ENCODE measurements around the gene TNNT2.

Gene TNNT2

DNA sequence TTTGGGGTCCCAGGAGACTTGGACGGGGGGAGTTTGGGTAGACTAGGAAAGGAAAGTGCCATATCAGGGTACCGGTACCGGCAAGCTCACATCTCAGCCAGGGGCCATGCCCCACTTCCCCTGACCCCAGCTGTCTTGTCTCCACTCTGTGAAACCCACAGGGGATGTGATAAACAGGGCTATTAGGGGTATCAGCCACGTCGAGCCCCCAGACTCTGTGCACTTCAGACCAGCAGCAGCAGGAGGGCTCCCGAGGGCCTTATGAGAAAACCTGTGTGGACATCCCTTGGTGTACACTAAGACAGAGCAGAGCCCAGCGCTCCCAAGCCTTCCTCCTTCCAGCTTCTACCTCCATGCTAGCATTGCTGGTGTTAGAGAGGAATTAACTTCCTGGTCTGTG, 46.3 kb downstream of the TNNT2 start:
- no peak for DNase-seq

DNA sequence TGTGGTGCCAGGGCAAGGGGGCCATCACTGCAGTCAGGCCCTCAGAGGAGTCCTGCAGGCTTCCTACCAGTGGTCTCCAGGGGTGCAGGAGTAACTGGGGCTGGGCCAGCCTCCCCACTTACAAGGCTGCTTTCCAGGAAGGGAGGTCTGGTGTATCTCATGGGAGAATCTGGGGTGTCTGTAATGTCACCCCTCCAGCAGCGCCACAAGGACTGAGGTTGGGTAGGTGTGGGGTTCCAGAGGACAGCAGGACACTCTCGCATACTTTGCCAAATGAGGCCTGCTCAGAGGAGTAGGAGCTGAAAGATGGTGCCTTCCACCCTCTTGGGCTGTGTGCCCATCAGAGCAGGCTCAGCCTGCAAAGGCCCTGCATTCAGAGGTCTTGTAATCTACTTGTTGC, 46.9 kb downstream of the TNNT2 start:
- DNase-seq: no peak

DNA sequence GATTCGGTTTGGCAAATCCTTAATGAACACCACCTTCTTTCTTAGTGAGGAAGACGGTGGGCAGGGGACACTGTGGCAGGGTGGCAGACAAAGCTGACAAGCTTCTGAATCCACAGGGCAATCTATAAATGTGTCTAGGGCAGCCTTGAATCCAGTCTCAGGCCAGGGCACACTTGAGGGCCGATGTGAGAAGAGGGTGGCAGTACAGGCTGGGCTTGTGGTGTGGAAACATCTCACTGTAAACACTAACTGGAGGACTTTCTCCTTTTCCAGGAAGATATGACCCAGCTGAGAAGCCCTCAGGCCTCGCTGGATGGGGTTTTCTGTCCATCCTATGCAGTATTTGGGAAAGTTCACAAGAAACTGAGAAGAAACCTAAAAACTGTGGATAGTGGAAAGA, 47.7 kb downstream of the TNNT2 start:
- no peak for DNase-seq

DNA sequence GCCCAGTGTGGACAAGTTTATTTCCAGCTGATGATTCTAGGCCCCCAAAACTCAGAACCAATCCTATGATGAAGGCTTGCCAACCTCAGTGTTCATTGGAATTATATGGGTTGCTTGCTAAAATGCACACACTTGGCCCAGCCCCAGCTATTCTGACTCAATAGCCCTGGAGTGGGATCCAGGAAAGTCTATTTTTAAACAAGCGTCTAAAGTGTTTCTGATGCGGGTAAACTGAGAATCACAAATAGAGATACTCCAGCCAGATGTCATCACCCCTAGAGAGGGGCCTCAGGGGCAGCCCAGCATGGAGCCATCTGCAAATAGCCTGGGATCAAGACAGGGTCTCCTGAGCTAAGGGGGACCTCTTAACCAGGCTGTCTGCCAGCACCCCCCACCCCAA, 48.2 kb downstream of the TNNT2 start:
- DNase-seq: no peak

DNA sequence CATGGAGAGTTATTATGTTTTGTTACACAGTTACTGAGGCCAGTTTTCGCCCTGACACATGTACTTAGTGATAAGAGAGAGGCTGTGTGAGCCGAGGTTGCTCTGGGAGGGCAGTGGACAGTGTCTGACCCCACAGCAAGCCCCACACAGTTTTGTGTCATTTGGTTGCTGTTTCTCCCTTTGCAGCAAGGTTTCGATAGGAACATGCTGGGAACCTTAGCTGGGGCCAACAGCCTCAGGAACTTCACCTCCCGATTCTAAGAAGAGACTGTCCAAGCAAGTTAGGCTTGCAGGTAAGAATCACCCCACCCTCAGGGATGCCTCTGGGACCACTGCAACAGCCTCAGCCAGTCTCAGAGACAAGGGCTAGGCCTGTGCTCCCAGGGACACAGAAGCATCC, 48.9 kb downstream of the TNNT2 start:
- DNase-seq: no peak

DNA sequence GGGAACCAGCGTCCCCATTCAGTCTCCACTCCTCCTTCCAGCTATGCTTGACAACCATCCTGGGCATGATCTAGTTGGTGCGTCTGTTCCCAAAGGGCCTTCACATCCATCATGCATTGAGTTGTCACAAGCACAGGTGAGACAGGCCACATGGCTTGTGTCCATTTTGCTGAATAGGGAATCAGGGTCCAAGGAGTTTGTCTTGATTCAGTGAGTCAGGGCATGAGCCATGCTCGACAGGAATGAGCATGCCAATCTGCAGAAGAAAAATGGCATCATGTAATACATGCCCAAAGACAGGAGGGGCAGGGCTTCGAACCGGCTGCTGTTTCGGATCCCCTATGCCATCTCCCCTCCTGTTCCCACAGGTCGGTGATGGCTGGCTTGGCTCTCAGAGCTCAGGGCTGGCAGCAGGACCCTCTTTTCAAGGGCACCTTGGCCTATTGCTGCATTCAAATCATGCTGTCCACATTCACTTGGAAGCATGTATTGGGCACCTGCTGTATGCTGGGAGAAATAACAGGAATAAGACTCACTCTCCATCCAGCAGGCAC, 49.7 kb downstream of the TNNT2 start:
- no peak for DNase-seq

DNA sequence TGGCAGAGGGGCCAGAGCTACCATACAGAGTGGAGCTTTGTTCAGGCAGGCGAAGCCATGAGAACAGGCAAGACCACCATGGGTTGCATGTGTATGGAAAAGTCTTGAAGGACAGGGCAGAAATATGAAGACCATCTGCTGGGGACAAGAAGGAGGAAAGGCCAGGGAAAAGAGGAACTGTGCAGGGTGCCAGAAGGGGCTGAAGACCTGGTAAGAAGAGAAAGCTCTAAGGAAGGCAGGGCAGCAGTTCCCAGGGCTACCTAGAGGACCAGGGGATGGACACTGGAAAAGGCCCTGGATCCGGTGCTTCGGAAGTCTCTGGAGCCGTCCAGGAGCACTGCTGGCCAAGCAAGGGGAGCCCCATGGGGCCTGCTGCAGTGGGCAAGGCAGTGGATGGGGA, 50.8 kb downstream of the TNNT2 start:
- no peak for DNase-seq

DNA sequence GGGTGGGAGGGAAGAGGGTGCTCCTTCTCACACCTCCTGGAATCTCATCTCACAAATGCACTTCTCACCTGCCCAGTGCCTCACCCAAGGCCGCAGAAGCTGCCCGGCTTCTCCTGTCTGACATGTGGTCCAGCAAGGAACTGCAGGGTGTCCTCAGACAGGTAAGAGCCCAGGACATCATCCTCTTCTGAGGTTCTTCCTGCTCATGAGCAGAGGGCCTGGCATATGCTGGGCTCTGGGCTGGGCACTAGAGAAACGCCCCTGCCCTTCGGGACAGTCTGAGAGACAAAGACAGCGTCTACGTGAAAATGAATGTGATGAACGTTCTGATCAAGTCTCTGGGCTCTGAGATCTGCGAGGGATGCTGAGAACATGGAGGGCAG, 51.8 kb downstream of the TNNT2 start:
- DNase-seq: no peak

DNA sequence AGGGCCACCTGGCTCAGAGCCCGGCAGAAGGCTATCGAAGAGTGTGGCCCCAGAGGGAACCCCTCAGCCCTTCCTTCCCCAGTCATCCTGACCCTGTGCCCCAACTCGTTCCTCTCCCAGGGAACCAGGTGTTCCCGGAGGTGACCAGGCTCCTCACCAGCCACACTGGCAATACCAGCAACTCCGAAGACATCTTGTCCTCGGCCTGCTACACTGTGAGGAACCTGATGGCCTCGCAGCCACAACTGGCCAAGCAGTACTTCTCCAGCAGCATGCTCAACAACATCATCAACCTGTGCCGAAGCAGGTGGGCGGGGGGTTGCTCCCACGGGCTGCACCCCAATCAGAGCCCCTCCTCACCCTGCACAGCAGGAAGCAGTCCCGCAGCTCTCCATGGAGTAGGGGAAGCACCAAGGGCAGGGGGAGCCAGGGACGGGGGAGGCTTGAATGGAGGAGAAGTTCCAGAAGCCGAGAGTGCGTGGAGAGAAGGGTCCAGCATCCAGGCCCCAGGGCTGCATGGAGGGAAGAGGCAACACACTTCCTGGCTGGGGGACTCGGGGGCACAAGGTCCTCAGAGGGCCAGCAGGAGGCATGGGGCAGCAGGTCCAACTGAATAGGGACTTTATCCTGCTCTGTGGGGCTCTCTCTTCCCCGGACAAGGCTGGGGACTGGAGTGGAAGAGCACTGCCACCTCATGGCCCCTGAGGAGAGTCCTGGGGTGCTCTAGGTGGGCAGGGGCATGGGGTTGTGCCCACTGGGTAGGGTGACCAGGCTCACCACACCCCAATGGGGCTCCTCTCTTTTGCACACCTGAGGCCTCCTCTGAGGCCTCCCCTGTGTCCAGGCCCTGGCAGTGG, 52.4 kb downstream of the TNNT2 start:
- no peak for DNase-seq

DNA sequence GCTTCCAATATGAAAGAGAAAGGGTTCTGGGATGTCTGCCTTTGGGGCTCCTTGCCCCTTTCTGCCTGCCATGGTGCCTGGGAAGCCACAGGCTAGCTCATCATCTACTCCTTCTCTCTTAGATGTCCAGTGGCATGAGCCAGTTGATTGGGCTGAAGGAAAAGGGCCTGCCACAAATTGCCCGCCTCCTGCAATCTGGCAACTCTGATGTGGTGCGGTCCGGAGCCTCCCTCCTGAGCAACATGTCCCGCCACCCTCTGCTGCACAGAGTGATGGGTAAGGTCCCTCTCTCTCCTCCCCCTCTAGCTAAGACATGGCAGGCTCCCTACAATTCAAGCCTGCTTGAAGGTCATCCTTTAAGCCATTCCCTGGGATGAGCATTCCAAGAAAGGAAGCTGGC, 53.2 kb downstream of the TNNT2 start:
- DNase-seq: no peak

DNA sequence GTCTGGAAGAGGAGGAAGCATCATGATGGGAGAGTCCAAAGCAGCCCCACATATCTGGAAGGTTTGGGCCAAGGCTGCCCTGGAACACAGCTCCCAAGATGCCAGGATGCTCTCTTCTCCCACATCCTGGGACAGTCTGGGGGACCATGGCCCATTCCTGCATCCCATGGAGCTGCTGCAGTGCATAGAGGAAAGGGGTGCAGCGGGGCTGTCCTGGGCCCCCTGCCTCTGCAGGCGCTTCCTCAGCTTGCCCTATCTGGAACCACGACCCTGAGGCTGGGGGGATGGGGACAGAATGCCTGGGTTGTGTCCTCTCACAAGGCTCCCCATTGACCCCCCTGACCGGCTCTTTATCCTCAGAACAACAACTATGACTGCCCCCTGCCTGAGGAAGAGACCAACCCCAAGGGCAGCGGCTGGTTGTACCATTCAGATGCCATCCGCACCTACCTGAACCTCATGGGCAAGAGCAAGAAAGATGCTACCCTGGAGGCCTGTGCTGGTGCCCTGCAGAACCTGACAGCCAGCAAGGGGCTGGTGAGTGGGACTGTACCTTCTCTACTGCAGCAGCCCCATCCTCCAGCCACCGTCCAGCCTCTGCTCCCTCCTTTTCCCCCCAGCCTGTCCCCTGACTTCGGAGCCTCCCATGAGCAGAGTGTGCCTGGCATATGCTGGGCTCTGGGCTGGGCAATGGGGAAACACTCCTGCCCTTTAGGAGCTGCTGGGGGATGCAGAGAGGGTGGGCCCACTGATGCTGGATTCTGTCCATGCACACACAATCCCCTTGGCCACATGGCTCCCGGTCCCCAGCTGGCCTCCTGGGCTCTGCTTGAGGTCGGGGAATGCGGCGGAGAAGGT, 54.6 kb downstream of the TNNT2 start:
- no peak for DNase-seq

DNA sequence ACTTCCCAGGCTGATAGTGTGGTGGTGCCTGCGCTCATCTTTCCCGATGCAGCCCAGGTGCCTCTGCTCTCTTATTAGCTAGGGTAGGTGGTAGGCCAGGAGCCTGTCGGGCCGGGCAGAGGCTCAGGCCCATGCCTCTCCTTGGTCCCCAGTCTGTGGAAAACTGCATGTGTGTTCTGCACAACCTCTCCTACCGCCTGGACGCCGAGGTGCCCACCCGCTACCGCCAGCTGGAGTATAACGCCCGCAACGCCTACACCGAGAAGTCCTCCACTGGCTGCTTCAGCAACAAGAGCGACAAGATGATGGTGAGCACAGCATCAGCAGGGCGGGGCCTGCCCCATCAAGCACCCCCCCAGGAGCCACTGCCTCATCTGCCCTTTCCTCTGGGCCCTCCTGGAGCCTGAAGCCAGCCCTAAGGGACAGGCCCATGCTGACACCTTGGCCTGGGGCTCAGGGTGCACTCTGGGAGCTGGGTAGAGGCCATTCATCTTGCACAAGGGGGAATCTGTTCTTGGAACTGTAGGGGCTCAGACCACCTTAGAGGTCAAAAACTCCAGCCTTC, 55.6 kb downstream of the TNNT2 start:
- DNase-seq: no peak

DNA sequence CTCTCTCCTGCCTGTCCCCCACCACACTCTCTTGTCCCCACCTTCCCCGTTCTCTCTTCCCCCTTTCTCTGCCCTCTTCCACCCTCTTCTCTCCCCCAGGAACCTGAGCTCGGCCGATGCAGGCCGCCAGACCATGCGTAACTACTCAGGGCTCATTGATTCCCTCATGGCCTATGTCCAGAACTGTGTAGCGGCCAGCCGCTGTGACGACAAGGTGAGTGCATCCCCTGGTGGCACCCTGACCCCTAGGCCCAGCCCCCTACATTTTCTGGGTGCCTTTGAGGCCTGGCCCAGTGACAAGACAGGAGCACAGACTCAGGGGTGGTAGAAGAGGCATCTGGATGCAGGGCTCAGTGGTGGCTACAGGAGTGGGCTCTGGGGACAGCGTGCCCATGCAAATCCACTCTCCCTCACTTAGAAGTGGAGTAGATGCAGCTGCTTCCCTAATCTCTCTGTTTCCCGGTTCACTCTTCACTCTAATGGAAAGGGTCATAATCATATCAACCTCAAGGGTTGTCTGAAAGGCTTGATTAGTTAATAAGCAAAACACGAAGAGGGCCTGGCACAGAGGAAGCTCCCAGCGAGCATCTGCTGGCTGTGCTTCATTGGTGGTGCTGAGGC, 57.2 kb downstream of the TNNT2 start:
- DNase-seq: no peak

DNA sequence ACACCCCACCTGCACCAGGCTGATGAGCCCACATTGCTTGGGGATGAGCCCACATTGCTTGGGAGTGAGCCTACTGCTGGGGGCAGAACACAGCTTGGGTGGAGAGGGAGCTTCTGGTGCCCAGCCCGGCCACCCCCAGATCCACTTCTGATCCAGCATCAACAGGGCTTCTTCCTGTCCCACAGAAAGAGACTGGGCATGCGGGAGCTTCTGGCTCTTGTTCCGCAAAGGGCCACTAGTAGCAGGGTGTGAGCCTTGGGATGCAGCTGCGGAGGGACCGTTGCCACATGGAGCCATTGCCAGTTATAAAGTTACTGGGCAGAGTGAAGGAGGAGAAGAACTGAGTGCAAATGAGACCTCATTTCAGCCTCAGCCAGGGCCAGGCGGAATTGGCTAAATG, 57.8 kb downstream of the TNNT2 start:
- no peak for DNase-seq

DNA sequence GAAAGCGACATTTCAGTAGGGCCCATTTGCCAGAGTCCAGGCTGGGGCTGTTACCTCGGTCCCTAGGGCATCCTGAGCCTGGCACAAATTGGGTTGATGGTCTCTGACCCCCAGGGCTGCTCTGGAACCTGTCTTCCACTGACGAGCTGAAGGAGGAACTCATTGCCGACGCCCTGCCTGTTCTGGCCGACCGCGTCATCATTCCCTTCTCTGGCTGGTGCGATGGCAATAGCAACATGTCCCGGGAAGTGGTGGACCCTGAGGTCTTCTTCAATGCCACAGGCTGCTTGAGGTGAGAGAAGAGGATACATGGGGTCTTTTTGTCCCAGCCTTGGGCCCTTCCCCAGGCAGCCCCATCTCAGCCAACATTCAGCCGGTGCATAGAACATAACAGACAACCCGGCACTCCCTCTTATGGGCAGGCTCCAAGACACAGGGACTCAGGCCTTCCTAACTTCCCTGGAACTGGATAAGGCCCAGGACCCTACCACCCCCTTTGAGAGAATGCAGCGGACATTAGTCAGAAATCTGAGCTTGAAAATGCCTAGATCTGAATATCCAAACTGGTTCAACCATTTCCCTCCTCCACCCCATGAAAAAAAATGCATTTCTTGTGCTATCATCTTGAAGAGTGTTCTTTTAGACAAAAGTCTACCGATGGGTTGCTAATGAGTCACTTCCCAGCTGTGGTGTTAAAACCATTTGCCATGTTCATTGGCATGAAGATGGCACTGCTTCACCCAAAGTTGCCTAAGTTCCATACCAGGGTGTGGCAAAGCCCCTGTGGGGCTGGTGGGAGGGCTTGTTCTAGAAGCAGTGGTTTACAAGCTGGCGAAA, 58.8 kb downstream of the TNNT2 start:
- DNase-seq: no peak

DNA sequence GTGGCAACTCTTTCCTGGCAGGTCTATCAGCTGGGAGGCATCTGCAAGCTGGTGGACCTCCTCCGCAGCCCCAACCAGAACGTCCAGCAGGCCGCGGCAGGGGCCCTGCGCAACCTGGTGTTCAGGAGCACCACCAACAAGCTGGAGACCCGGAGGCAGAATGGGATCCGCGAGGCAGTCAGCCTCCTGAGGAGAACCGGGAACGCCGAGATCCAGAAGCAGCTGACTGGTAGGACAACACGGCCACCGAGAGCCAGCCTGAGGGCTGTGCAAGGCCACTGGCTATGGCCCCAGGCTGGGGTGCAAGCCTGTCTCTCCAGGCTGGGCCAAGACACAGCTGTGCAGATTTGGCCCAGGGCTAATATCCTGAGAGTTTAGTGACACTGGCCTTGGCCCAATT, 59.9 kb downstream of the TNNT2 start:
- DNase-seq: no peak

DNA sequence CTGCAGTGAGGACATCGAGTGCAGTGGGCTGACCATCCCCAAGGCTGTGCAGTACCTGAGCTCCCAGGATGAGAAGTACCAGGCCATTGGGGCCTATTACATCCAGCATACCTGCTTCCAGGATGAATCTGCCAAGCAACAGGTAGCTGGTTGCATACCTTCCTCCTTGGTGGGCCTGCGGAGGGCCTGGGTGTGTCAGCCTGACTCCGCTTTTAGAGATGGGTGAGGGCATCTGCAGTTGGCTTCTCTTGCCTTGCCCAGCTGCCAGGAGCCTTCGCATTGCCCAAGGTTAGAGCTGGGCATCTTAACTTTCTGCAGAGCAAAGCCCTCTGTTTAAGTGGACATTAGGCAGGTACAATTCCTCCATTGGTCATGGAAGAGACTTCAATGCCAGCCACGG, 60.9 kb downstream of the TNNT2 start:
- DNase-seq: no peak

DNA sequence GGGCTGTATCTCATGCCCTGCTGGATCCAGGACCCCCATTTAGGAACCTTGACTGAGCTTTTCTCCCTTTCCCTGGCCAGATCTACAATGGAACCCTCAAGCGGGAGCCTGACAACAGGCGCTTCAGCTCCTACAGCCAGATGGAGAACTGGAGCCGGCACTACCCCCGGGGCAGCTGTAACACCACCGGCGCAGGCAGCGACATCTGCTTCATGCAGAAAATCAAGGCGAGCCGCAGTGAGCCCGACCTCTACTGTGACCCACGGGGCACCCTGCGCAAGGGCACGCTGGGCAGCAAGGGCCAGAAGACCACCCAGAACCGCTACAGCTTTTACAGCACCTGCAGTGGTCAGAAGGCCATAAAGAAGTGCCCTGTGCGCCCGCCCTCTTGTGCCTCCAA, 64.4 kb downstream of the TNNT2 start:
- DNase-seq: no peak

DNA sequence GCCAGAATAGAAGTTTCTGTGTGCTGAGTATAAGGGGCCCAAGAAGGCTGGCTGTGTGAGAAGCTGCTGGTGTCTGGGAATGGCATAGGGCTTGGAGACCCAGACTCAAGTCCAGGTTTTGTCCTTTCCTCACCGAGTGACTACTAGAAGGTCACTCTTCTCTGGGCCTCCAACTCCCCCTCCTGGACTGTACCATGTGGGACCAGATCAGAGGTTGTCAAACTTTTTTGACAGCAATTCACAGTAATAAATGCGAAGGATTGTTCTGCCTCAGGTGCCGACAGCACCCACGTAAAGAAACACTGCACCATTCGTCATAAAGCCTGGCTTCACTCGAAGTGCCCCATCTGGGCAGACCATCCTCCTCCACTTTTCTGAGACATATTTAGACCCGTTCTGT, 65.2 kb downstream of the TNNT2 start:
- DNase-seq: no peak

DNA sequence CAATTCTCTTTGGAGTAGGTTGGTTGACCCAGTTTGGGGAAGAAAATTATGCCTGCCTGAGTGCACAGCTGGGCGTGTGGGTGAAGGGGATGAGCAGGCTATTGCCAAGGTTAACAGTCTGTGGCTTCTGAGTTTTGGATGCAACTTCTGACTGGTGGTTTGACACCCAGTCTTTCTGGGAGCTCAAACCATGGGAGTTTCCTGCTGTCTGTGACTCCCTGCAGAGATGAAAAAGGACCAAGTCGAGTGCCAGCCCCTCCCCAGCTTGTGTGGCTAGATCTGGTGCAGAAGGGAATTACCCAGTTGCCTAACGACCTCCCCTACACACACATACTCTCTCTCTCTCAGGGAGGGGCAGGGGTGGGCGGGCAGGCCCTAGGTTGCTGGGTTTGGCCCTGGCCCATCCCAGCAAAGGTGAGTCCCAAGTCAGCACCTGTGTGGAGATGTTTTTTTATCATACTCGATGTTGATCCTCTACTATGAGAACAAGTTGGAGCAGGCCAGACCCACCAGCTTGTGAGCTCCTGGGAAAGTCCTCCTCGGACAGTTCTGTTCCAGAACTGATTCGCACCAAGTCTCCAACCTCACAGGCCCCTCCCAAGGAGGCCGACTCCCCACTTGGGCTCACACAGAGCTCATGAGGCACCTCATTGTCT, 66.0 kb downstream of the TNNT2 start:
- no peak for DNase-seq

DNA sequence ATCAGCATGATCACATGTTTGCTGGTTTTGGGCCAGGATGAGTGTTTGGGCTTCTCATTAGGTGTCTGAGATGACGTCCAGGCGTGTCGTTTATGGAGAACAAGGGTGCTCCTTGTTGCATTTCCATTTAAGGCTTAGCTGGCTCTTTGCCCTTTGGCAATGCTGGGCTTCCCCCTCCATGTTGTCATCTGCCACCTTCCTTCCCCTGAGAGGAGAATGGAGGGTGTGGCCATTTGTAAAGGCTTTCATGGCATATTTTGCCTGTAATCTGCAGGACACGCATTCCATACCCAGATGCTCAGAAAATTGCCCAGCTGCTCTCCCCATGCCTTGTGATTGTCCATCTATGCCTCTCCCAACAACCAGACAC, 66.5 kb downstream of the TNNT2 start:
- no peak for DNase-seq

Measured in kidney glomerular epithelial cell (primary cell).